Measurements from ENCODE around the gene MAPK8IP3.
"Not testable (repeated sequence)": the region's sequence is repeated elsewhere in the genome, so short reads cannot be mapped to it uniquely, and the experiment has no call there.

The MAPK8IP3 gene

DNA sequence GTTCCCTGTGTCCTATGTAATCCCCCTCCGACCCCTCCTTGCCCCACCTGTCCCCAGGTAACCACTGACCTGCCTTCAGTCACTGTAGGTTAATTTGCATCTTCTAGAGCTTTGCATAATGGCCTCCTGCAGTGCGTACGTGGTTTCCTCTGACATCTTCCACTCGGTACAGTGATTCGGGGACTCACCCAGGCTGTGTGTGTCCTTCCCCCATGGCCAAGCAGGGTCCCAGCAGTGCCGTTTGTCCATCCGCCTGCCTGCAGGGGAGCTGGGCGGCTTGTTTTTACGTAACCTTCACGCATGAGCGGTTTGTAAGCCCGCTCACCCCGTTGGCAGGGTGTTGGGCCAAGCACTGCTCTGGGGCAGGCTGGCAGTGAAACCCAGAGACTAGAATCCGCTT, 7.9 kb downstream of the MAPK8IP3 start:
- no peak for DNase-seq

DNA sequence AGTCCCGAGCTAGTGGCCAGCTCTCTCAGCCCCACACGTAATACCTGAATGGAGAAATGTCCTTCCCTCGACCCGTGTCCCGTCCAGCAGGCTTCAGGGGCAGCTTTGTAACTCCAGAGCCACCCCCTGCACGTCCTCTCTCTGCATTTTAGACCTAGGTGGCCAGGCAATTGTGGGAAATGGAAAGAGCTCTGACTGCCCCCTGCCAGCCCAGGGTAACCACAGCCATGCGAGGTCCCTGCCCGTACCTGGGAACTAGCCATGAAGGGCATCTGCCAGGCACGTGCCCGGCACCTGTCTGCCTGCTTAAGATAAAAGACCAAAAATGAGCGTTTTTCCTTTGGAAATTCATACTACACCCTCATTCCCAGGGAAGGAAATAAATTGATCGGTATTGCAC, 9.2 kb downstream of the MAPK8IP3 start:
- no peak for DNase-seq

DNA sequence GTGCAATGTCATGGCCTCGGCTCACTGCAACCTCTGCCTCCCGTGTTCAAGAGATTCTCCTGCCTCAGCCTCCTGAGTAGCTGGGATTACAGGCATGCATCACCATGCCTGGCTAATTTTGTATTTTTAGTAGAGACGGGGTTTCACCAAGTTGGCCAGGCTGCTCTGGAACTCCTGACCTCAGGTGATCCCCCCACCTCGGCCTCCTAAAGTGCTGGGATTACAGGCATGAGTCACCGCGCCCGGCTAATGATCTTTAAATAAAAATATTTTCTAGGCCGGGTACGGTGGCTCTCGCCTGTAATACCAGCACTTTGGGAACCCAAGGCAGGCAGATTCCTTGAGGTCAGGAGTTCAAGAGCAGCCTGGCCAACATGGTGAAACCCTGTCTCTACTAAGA, 12.2 kb downstream of the MAPK8IP3 start:
- not testable (repeated sequence) for DNase-seq

DNA sequence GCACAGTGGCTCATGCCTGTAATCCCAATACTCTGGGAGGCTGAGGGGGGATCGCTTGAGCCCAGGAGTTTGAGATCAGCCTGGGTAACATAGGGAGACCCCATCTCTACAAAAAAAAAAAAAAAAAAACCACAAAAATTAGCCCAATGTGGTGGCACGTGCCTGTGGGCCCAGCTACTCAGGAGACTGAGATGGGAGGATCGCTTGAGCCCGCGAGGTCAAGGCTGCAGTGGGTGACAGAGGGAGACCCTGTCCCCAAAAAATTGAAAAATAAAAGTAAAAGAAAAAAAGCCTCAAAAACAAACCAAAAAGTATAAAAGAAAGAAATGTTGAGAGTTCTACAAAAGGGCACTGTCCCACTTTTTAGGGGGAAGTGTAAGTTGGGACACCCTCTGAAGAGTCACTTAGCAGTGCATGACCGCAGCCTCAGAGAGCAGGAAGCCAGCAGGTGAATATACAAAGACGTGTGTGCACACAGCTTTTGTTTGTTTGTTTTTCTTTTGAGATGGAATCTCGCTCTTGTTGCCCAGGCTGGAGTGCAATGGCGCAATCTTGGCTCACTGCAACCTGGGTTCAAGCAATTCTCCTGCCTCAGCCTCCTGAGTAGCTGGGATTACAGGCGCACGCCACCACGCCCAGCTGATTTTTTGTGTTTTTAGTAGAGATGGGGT, 13.7 kb downstream of the MAPK8IP3 start:
- not testable (repeated sequence) for DNase-seq

DNA sequence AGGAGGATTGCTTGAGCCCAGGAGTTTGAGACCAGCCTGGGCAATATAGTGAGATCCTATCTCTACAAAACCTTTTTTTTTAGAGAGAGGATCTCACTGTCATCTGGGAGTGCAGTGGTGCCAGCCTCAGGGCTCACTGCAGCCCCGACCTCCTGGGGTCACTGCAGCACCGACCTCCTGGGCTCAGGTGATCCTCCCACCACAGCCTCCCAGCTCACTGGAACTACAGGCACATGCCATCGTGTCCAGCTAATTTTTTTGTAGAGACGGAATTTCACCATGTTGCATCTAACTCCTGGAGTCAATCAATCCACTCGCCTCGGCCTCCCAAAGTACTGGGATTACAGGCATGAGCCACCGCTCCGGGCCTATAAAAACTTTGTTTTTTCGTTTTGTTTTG, 15.4 kb downstream of the MAPK8IP3 start:
- DNase-seq, result no peak

DNA sequence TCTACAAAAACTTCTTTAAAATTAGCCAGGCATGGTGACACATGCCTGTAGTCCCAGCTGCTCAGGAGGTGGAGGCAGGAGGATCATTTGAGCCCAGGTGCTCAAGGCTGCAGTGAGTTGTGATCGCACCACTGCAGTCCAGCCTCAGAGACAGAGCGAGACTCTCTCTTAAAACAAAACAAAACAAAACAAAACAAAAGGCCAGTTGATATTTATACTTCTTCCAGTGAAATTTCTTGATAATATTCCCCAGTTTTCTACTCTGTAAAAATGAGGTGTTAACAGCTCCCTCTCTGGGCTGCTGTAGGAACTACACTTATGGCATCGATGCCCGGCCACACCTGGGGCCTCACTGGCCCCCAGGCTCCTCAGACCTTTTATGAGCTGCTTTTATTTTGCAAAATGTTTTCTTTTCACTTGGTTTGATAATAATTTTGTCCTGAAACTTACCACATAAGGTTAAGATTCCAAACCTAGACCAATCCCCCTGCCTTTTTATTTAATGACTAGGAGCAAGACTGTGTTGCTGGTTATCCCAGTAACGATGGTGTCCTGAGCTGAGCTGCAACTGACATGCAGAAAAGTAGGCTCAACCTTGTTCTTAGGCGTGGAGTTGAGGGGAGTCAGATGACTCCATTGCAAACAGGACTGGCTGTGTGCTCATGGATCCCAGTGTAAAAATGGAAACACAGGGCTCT, 17.6 kb downstream of the MAPK8IP3 start:
- DNase-seq, result peak; percentile 55 to 59

DNA sequence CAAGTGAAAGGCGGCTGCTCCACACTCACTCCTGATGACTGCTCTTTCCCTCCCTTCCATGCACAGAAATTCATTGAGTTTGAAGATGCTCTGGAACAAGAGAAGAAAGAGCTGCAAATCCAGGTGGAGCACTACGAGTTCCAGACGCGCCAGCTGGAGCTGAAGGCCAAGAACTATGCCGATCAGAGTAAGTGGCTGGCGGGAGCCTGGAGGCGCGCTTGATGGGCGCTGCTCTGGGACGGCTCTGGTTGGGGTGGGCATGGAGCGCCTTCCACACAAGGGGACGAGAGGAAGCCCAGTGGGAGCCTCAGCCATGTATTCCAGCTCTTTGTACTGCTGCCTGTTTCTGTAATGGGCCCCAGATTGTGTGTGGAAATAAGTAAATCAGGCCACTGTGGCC, 18.5 kb downstream of the MAPK8IP3 start:
- DNase-seq, result no peak

DNA sequence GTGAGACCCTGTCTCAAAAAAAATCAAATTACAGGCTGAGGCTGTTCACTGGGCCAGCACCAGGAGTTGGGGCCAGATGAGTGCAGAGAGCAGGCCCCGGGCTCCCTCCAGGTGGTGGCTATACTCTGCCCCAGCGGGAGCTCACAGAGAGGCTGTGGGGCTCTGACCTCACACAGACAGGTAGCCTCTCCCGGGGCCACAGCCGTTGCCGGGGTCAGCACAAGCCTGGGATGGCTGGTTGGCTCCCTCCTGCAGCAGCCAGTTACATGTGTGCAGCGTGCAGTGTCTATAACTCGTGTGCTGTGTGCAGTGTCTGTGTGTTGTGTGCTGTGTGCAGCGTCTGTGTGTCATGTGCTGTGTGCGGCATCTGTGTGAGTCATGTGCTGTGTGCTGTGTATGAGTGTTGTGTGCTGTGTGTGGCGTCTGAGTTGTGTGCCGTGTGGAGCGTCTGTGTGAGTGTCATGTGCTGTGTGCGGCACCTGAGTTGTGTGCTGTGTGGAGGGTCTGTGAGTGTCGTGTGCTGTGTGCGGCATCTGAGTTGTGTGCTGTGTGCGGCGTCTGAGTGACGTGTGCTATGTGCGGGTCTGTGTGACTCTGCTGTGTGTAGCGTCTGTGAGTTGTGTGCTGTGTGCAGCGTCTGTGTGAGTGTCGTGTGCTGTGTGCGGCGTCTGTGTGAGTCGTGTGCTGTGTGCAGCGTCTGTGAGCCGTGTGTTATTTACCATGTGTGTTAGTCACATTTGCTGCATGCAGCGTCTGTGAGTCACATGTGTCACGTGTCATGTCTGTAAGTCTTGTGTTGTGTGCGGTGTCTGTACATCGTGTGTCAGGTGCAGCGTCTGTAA, 20.9 kb downstream of the MAPK8IP3 start:
- no peak for DNase-seq

DNA sequence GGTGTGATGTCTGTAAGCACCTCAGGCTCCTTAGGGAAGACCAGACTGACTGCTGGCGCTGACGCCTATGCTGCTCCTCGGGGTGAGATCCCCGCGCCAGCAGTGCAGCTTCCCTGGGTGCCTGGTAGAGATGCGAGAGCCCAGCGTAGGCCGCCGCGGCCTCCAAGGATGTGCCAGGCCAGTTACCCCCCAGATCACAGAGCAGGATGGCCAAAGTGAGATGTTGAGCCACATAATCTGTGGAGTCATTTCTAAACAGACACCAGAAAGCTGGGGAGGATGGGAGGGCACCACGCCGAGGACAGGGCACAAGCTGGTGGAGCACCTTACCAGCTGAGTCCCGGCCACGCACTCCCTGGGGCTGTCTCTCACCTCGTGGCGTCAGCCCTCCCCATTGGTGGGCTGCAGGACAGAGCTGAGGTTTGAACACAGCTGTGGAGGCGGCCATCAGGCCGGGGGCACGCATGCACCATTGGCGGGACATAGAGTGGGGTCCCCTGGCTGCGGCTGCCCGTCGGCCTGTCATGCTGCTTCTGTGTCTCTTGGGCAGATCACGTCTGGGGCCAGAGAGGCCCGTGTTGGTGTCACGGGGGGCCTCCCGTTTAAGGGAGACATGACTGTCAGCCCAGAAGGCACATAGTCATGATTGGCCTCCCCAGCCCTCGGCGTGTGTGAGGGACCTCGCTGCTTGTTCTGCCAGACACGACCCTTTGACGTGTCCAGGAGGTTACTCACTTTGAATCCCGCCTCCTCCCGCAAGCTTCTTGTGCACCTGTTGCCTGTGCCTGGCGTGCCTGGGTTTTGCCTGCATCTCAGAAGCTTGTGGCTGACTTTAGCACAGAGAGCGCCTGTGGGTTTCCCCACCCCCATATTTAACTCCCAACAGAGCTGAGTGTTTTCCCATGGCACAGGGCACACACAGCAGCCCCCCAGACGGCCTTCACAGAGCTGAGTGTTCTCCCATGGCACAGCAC, 21.9 kb downstream of the MAPK8IP3 start:
- no peak for DNase-seq

DNA sequence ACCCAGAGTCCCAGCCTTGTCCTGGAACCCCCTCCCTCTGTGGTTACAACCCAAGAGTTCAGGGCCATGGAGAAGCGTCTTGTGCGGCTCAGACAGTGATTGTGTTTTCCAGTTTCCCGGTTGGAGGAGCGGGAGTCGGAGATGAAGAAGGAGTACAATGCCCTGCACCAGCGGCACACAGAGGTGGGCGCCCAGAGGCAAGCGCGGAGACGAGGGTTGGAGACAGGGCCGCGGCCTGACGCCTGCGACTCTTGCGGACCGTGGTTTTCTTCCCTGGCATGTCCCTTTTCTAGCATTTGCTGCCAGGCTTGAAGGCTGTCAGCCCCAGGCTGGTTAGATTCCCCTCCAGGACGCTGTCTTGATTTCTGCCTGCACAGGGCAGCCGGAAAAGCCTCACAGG, 23.0 kb downstream of the MAPK8IP3 start:
- DNase-seq, result no peak

DNA sequence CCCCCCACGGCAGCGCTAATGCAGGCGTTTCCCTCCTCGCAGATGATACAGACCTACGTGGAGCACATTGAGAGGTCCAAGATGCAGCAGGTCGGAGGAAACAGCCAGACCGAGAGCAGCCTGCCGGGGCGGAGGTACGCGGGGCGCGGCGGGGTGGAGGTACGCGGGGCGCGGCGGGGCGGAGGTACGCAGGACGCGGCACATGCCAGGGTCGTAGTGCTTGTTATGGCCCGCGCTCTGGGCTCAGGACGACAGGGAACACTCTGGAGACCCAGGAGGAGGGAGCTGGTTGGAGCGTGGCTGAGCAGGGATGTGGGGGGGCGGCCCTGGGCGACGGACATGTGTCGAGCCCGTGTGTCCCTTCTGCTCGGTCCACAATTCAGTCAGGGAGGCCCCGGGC, 23.4 kb downstream of the MAPK8IP3 start:
- no peak for DNase-seq

DNA sequence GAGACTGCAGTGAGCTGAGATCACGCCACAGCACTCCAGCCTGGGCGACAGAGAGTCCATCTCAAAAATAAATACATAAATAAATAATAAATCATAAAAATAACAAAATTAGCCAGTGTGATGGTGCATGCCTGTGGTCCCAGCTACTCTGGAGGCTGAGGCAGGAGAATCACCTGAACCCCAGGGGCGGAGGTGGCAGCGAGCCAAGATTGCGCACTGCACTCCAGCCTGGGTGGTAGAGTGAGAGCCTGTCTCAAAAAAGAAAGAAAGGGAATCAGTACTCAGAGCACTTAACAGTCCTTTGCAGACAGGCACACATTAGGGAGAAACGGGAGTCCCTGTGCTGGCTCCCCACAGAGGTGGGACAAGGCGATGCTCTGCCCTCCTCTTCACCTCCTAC, 25.1 kb downstream of the MAPK8IP3 start:
- no peak for DNase-seq

DNA sequence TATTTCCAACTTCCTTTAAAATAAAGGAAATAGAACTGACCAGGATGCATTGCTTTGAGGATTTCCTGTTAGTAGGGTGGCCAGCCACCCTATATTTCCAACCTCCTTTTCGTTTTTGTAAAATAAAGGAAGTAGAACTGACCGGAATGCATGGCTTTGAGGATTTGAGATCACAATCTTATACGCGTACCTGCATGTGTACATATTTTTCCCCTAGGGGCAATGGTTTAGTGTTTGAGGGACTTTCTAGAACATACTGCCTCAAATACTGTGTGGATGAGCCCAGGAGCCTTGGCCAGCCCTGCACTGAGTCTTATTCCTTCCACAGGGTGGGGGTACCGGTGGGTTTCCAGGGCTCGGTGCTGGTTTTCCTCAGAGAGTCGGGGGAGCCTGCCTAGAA, 25.6 kb downstream of the MAPK8IP3 start:
- DNase-seq, result no peak

DNA sequence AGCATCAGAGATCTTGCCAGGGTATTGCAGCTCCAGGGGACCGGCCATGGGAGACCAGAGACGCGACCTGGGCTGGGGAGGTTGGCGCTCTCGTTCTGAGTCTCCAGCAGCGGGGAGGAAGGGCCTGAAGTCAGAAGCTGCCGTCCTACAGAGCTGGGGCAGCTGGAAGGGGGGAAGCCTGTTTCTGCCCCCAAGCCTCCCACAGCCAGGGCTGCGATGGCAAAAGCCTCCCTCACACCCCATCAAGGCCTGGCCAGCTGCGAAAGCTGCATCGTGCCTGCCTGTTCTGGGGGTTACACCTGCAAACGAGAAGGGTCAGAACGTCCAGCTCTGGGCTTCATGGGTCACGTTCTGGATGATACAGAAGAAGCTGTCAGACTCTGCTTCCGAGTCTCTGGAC, 26.1 kb downstream of the MAPK8IP3 start:
- DNase-seq, result no peak

DNA sequence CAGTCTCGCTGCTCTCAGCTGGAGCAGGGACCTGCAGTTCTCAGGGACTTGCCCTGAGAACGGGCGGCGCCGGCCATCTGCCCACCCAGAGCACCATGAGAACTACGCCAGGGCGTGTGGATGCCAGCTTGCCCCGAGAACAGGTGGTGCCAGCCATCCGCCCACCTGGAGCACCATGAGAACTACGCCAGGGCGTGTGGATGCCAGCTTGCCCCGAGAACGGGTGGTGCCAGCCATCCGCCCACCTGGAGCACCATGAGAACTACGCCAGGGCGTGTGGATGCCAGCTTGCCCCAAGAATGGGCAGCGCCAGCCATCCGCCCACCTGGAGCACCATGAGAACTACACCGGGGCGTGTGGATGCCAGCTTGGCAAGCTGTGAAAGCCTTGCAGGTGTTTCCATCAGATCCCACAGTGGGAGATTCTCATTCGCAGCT, 26.6 kb downstream of the MAPK8IP3 start:
- not testable (repeated sequence) for DNase-seq

DNA sequence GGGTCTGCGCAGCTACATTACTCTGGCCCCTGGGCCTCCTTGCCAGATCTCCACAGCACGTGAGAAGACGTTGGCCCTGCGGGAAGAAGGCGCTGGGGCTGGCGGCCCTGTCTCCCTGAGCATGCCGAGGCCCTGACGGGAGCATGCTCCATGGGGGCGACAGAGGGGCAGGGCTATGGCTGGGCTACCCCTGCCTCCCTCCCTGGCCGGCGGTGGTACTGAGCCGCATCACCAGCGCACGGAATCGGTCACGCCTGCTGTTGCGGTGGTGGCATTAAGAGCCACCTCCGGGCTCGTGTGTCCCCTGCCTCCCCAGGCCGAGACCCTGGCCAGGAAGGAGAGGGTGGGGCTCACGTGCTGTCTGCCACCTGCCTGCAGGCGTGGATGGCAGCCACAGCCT, 28.1 kb downstream of the MAPK8IP3 start:
- DNase-seq, result no peak

DNA sequence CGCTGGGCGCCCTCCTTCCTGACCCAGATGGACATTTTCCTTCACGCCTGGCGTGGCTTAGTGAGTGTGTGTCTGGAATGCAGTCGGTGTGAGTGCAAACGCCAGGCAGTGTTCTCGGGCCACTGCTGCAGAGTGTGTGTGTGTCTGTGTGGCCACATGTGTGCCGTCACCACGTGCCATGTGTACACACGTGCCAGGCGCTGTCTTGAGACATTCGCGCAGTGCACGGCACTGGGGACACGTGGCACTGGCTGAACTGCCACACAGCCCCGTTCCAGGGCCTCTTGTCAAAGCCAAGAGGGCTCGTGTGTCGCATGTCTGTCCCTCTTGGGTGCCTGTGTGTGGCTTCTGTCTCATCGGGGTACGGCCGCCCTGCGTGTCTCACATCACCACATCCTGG, 28.8 kb downstream of the MAPK8IP3 start:
- DNase-seq, result no peak

DNA sequence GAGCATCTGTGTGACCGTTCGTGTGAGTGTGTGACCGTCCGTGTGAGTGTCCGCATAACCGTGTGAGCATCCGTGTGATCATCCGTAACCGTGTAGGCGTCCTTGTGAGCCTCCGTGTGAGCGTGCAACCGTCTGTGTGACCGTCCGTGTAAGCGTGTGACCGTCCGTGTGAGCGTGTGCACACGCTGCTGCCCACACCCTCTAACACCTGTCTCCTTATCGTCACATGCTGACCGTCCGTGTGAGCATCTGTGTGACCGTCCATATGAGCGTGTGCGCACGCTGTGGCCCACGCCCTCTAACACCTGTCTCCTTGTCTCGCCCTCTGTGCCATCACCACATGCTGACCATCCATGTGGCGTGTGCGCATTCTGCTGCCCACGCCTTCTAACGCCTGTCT, 34.2 kb downstream of the MAPK8IP3 start:
- no peak for DNase-seq

DNA sequence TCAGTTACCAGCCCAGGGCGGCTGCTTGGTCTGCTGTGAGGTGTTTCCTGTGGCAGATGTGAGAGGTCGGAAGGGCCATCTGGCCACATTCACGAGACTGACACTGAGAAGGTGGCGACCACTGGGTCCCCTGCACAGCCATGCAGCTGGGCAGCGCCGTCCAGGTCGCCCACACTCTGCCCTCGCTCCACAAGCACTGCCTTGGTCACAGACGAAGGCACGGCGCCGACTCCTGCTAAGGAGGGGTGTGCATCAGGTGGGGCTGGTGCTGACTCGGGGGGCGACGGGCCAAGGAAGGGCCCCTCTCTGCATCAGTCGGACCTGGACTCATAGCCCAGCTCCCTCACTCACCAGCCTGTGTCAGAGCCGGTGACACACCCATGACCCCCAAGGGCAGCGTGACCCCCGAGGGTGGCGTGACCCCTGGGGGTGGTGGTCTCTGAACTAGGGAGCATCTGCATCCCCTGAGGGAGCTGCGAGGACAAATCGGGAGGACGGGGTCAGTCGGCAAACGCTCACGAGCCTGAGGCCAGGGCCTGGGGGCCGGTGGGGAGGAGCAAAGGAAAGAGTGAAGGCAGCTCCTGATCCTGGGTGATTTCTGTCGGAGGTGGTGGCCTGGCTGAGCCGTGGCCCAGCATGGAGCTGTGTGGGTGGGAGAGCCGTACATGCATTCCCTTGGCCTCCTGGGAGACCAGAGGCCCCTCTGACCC, 34.9 kb downstream of the MAPK8IP3 start:
- no peak for DNase-seq

DNA sequence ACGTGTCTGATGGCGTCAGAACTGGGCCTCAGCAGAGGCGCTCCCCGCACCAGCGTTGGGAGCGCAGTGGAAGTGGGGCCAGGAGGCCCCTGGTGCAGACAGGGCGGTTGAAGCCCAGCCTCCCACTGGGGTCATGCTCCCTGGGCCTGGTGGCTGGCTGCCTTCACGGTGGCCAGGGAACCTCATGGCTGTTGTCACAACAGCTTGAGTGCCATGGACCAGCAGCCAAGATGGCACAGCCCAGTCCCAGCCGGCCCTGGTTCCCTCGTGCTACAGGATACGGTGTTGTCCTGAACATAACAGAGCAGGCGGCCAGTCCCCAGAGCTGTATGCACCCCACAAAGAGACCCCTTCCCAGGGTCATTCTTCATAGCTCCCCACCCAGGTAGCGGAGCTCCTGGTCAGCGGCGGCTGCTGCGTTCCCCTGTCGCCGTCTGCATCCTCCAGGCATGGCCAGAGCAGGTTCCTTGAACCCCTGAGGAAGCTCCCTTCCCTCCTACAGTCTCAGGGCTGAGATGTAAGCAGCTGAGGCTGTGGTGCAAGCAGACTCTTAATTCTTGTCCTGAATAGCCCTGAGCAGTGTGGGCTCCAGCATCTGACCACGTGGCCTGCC, 35.7 kb downstream of the MAPK8IP3 start:
- DNase-seq, result no peak

All from activated T-cell treated with anti-CD3 and anti-CD28 coated beads, Interleukin-2, amount 50 U/mL, for 48 hours (primary cell).